Epithelial cell of prostate (primary cell): ENCODE measurements around the gene PKDREJ.

ENCODE experiments used
- DNase-seq: peaks from one replicate; pipeline ENCODE4 v3.0.0-alpha.2; 2011; ENCODE audit warnings: low read depth, low spot score
- H3K27ac ChIP-seq: fragments of 450-650 bp; 2 replicates; pipeline ENCODE4 v1.5.1; 2017; ENCODE audit warnings: mild to moderate bottlenecking

The PKDREJ gene

DNA sequence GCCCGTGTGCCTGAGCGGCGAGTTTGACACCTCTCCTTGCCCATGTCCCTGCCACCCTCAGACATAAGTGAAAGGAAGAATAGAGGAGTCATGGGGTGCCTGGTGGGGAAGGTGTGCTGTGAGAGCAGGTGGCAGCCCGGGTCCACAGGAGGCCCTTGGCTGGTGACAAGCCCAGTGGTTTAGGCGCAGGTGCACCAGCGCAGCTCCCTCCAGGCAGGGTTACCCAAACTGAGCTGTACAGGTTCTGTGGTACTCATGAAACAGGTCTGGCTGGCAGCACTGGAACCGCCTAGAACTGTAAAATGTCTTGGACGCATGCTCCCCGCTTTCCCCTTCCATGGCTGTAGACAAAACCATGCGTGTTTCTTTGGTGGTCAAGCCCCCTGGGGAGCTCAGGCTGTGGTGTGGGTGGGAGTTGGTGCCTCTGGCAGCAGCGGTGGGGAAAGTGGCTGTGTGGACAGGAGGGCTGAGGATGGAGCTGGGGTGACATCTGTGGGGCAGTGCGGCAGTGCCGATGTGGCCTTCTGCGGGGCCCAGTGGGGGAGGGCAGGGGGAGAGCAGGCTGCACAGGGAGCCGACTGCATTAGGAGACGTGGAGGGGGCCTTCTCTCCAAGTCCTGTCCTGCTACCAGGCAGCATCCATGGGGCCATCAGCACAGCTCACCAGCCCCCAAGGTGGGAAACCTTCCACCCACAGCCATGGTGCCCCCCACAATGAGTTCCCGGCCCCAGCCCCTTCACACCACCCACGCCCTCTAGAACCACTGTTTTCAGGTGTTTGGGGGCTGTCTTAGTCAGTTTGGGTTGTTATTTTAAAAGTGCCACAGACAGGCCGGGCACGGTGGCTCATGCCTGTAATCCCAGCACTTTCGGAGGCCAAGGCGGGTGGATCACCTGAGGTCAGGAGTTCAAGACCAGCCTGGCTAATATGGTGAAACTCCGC, 28.0 kb upstream of the PKDREJ start:
- no peak for DNase-seq
- H3K27ac ChIP-seq: no peak overlapping the region

GRCh38 chr22:46290121-46290842, 27.1 kb upstream of the PKDREJ start:
- no peak for DNase-seq
- no peak overlapping the region for H3K27ac ChIP-seq

DNA sequence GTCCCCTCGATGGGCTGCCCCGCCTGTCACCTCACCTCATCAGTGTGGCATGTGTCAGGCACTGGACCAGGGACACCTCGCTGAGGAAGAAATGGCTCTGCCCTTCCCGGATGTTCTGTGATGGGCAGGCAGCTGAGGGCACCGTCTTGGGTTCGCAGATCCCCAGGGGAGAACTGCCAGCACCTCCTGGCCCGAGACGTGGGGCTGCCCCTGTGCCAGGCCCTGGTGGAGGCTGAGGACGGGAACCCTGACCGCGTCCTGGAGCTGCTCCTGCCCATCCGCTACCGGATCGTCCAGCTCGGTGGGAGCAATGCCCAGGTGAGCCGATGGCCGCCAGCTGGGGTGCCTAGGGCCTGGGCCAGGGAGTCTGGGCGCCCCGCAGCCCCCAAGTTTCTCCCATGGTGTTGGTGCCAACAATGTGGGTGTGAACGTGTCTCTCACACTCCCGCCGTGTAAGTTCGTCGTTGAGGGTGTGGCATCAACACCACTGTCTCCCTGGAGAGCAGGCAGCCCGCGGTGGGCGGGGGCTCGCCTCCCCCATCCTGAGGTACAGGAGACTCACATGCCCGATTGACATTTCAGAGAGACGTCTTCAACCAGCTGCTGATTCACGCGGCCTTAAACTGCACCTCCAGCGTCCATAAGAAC, 26.2 kb upstream of the PKDREJ start:
- no peak overlapping the region for H3K27ac ChIP-seq
- no peak for DNase-seq

DNA sequence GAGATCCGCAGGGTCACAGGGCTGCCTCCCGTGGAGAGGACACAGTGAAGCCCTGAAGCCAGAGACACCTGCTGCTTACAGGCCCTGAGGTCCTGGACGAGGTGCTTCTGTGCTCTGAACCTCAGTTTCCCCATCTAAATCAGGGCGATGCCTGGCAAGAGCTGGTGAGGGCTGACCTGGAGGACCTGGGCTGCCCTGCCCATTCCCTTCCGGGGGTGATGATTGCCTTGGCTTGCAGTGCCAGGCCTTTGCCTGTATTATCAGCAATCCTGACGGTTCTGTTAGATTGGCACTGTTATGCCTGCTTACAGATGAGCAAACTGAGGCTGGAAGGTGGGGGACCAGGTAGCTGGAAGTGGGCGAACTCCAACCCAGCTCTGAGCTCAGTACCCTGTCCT, 25.7 kb upstream of the PKDREJ start:
- no peak overlapping the region for H3K27ac ChIP-seq
- no peak for DNase-seq

- no peak overlapping the region for H3K27ac ChIP-seq
- no peak for DNase-seq
Measured at GRCh38 chr22:46287873-46288751, 25.0 kb upstream of the PKDREJ start.

GRCh38 chr22:46286941-46287872, 24.1 kb upstream of the PKDREJ start:
- H3K27ac ChIP-seq: no peak overlapping the region
- no peak for DNase-seq

GRCh38 chr22:46286006-46286405, 22.9 kb upstream of the PKDREJ start:
- H3K27ac ChIP-seq: no peak overlapping the region

DNA sequence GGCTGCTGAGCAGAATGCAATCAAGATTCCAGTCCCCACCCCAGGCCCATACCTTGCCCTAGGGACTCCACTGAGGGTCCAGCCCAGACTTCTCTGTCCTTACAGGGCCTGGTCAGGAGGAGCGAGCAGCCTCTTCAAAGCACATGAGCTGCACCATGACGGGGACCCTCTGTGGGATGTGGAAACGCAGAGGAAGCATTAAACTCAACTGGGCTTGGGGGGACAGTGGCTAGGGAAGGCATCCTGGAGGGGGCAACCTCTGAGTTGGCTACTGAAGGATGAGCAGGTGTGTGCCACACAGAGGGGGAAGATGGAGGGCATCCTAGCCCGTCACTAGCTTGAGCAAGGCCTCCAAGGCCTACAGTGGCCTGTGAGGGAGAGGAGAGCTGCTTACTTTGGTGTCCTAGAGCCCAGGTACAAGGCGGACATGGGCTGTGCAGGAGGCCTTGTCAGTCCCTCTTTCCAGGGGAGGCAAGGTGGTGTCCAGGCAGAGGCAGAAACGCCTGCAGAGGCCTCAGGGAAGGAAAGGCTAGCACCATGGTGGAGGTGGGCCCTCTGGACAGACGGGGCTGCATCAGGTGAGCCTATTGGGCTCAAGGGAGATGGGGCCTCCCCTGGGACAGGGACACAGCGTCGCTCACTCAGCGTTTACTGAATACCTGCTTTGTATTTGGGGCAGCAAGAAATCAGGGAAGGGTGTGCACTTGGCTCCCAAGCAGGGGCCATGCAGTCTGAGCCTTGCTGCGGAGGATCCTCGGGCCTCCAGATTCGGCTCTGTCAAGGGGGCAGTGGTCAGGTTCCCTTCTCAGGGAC, 18.9 kb upstream of the PKDREJ start:
- DNase-seq: no peak
- no peak overlapping the region for H3K27ac ChIP-seq

More at GRCh38 chr22:46286006-46286405, 22.9 kb upstream of the PKDREJ start:
- DNase-seq: no peak

- DNase-seq: no peak
Measured at GRCh38 chr22:46280999-46281623, 18.0 kb upstream of the PKDREJ start.

DNA sequence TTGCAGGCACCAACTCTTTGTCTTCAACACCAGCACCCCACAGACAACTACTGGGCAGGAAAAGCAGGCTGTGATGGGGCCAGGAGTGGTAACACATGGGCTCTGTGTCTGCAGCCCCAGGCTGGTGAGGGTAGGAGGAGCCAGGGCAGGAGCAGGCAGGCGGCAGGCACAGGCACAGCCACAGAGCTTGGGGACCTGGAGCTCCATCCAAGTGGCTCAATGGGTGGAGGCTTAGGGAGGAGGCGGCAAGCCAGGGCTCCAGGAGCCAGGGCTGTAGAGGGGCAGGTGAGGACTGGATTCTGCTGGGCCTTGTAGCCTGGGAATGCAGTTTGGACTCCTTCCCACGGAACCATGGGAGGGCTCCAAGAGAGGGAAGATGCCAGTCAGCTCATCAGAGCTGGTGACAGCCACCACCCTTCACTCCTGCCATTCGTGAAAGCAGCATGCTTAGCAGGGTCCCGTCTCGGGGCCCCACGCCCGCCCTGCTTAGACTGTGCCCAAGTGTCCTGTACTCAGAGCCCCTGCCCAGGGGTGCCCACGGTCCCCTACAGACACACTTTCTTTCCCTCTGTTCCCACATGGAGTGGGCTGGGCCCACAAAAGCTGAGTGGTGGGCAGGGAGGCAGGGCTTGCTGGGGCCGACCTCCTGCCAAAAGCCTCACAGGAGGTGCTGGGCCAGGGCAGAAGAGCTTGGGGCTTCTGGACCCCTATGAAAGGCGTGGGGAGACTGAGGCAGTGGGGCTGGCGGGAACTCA, 17.1 kb upstream of the PKDREJ start:
- no peak overlapping the region for H3K27ac ChIP-seq

More at GRCh38 chr22:46280999-46281623, 18.0 kb upstream of the PKDREJ start:
- H3K27ac ChIP-seq: no peak overlapping the region

DNA sequence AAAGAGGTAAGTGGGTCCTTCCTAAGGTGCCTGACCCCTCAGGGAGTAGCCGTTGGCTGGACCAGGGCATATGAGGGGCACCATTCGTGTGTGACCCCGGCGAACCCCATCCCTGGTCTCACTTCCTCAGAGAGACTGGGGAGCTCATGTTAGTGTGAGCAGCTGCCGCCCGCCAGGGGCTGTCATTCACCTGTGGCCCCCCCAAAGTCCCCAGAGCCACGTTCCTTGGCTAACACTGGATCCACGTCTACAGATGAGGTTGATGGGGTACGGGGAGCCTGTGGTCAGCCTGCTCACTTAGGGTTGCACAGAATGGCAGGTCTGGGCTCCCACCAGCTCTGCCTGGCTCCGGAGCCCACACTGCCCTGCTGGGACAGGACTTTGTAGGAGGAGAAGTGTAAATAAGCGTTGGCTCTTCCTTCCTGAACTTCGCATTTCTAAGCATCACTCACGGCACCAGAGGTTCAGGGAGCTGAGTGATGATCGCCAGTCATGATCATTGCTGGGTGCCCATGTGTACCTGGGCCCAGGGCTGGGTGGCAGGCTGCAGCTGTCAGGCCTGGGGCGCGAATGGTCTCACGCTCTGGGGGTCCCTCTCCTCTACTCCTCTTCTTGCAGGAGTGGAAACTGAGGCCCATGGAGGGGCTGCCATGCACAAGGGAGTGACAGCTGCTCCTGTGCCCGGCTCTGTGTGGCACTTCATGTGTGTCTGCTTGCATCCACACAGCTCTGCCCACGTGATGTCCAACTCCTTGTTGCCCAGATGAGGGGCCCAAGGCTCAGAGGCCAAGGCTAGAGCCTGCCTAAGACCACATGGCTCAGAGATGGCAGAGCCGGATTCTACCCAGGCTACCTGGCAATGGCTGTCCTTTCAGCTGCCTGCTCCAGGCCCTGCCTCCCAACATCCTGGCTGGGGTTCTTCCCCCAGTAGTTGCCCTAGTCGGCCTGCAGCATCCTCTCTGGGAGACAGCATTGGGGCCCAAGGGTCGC, 15.8 kb upstream of the PKDREJ start:
- no peak for DNase-seq
- no peak overlapping the region for H3K27ac ChIP-seq

More for the DNA sequence above, 17.1 kb upstream of the PKDREJ start:
- no peak for DNase-seq

GRCh38 chr22:46276563-46276962, 13.4 kb upstream of the PKDREJ start:
- no peak for DNase-seq
- no peak overlapping the region for H3K27ac ChIP-seq

DNA sequence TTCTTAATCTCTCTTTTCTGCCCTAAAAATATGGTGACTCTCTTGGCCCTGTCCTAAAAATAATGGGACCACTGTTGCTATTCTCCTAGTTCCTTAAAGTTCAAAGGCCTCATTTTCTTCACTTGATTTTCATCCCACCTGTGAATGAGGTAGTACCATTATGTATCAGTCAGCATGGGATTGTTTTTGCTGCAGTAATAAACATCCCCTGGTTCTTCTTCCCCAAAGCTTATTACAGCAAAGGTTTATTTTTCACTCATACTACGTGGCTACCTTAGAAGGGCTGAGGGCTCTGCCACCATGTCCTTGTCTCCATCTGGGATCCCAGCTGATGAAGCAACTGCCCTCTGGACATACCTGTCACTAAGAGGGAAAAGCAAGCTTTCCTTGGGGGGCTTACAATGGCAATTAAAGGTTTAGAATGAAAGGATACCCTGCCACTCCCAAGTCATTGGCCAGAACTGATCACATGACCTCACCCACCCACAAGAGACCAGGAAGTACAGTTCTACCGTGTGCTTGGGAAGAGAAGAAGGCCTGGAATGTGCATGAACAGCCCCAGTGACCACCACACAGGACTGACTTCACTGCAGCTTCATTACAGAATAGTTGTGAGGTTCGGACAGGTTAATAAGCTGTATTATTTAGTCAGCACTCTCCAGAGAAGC, 12.4 kb upstream of the PKDREJ start:
- H3K27ac ChIP-seq: no peak overlapping the region
- no peak for DNase-seq

- H3K27ac ChIP-seq: no peak overlapping the region
- DNase-seq: no peak
Measured at GRCh38 chr22:46274381-46274780, 11.2 kb upstream of the PKDREJ start.
